Esophagus muscularis mucosa (tissue), 3 donors: ENCODE measurements around the gene PLEKHF1.

ENCODE experiments used
- POLR2A ChIP-seq: fragments of 450-650 bp; IDR thresholded peaks from one replicate; pipeline ENCODE4 v1.6.1; 2017; ENCODE audit warnings: antibody characterized with exemption, moderate library complexity, mild to moderate bottlenecking, low read depth
- POLR2AphosphoS5 ChIP-seq, 2 donors: sonication (generic); formaldehyde crosslinking; IDR thresholded peaks; one replicate each; pipeline ENCODE4 v1.6.1; 2017; ENCODE audit warnings: antibody characterized with exemption in 2 of 2
- TF ChIP-seq, protein P1 (sequence below), 3 experiments: fragments of 200-600 bp in 2 of 3; fragments of 450-650 bp in 1 of 3; sonication (generic) in 2 of 3; IDR thresholded peaks; one replicate each; pipeline ENCODE4 v1.5.1; 2017 to 2019; ENCODE audit warnings: antibody characterized with exemption in 3 of 3, mild to moderate bottlenecking in 2 of 3, moderate library complexity in 1 of 3

GRCh38 chr19:29635963-29636362 lies 29.3 kb upstream of the PLEKHF1 start:
- TF ChIP-seq POLR2AphosphoS5 (IDR thresholded peaks at IDR 0.05) (no peak), POLR2A (no peak)
- TF ChIP-seq, protein P1, sequence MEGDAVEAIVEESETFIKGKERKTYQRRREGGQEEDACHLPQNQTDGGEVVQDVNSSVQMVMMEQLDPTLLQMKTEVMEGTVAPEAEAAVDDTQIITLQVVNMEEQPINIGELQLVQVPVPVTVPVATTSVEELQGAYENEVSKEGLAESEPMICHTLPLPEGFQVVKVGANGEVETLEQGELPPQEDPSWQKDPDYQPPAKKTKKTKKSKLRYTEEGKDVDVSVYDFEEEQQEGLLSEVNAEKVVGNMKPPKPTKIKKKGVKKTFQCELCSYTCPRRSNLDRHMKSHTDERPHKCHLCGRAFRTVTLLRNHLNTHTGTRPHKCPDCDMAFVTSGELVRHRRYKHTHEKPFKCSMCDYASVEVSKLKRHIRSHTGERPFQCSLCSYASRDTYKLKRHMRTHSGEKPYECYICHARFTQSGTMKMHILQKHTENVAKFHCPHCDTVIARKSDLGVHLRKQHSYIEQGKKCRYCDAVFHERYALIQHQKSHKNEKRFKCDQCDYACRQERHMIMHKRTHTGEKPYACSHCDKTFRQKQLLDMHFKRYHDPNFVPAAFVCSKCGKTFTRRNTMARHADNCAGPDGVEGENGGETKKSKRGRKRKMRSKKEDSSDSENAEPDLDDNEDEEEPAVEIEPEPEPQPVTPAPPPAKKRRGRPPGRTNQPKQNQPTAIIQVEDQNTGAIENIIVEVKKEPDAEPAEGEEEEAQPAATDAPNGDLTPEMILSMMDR (IDR thresholded peaks at IDR 0.05) = no peak
